IPS DF 4.7 (cell line): ENCODE data around the gene RNF151.
"Not testable (repeated sequence)": the region's sequence is repeated elsewhere in the genome, so short reads cannot be mapped to it uniquely, and the experiment has no call there.

Experiments
- DNase-seq: peaks from one replicate; pipeline ENCODE4 v3.0.0-alpha.2; 2013; ENCODE audit warnings: low spot score; ENCODE audit errors: extremely low read depth

RNF151 gene

GRCh38 chr16:1938910-1939309 lies 27.7 kb upstream of the RNF151 start:
- no peak for DNase-seq

DNA sequence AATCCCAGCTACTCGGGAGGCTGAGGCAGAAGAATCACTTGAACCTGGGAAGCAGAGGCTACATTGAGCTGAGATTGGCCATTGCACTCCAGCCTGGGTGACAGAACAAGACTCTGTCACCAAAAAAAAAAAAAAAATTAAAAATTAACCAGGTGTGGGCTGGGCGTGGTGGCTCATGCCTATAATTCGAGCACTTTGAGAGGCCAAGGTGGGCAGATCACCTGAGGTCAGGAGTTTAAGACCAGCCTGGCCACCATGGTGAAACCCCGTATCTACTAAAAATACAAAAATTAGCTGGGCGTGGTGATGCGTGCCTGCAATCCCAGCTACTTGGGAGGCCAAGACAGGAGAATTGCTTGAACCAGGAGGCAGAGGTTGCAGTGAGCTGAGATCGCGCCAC lies 26.8 kb upstream of the RNF151 start:
- not testable (repeated sequence) for DNase-seq

GRCh38 chr16:1940273-1941161 lies 26.1 kb upstream of the RNF151 start:
- no peak for DNase-seq

DNA sequence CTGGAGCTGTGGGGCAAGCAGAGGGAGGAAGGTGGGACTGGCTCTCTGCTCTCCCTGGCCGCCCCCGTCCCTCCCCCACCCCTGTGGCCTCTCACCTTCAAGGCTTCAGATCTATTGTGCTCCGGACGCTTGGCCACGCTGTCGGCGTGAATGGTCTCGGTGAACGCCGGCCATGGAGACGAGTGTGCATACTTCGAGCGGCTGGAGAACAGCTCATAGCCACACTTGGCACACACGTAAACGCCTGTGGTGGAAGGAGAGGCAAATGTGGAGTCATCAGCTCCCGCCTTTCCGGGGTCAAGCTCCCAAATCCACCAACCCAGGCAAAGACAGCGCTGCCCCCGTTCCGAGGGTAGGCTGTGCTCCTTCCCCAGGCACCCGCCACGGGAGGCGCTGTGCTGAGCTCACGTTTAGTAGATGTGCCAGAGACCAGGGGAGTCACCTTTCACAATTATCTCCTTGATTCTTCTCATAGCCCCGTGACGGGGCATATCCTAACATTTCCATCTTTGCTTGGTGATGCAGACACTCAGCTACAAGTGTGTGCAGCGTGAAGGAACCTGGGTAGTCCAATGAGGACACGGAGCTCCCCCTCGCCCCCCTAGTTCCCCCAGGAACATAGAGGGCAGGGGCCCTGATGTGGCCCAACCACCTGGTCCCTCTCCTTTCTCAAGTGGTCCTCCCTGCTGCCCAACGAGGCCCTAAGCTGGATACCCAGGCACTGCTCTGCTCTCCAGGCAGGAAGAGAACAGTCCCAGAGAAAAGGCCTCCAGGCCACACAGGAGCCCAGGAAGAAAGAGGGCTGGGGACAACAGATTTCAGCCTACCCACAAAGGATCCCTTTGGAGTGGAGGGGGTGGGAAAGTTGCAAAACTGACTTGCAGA lies 25.3 kb upstream of the RNF151 start:
- DNase-seq: no peak

GRCh38 chr16:1942047-1942809 lies 24.4 kb upstream of the RNF151 start:
- DNase-seq: no peak

DNA sequence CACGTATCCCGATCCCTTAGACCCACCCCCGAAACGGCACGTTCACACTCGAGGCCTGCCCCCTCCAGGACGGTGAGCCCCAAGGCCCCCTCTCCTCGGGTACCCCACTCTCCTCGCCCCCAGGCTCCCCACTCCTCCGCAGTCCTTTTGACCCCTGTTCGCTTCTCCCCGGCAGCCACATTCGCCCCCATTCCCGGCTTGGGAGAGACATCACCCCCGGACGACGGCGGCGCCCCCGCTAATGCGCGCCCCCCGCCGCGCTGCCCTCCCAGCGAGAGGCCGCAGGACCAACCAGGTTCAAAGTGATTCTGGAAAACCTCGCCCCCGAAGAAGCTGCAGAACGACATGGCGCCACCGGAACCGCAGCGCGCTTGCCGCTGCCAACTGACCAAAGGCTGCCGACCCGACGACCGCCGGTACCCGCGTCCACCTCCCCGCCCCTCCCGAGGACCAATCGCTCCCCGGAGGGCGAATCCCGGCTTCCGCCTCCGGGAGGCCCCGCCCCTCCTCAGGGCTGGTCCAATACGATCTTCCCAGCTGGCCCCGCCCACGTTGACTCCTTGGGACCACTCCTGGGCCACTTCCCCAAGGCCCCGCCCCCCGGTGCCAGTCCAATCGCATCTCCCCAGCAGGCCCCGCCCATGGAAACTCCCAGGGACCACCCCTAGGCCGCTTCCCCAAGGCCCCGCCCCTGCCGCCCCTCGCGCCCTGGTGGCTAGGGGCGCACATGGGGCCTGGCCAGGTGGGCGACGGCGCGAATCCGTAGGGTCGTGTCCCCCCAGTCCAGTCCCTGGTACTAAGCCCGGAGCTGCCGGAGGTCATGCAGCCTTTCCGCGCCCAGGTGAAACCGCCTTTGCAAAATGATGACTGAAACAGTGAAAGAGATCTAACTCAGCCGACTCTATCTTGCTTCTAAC lies 23.6 kb upstream of the RNF151 start, which contains the start of gene MSRB1:
Gene MSRB1 (minus strand): TSS at position 390 of the 917 bp plus-strand sequence. CDS start 43 bp downstream, at position 347.
- no peak for DNase-seq

DNA sequence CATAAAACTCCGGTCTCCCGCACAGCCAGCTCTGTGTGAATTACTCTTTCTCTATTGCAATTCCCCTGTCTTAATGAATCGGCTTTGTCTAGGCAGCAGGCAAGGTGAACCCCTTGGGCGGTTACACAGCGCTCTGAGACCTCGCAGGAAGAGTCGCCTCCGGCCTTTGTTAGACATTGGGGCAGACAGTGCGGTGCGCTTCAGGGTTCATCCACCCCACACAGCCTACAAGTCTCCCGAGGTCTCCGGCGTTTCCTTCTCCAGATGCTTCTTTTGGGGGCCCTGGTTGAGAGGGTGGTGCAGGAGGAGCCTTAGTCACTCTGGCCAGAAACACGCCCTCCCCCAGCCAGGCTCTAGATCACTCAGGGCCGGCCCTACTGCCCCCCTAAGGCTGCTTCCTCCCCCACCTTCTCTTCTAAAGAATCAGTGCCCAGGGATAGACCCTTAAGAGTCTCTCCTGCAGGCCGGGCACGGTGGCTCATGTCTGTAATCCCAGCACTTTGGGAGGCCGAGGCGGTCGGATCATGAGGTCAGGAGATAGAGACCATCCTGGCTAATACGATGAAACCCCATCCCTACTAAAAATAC lies 21.9 kb upstream of the RNF151 start:
- no peak for DNase-seq

- no peak for DNase-seq
Measured at GRCh38 chr16:1945559-1946391, 20.9 kb upstream of the RNF151 start.

GRCh38 chr16:1946495-1947368 lies 19.9 kb upstream of the RNF151 start:
- DNase-seq: no peak

DNA sequence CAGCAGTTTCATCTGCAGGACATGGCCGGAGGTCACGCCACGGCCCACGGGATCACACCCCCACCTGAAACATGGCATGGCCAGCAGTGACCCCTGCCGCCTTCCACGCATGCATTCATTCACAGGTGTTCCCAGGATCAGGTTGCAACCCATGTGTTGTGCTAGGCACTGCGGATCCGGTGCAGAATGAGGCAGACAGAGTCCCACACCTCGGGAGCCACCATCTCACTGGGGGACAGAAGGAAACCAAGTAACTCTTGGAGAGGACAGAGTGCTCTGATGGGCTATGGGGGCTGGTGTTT lies 19.3 kb upstream of the RNF151 start:
- no peak for DNase-seq

- DNase-seq: no peak
Measured at GRCh38 chr16:1949507-1949906, 17.1 kb upstream of the RNF151 start.

DNA sequence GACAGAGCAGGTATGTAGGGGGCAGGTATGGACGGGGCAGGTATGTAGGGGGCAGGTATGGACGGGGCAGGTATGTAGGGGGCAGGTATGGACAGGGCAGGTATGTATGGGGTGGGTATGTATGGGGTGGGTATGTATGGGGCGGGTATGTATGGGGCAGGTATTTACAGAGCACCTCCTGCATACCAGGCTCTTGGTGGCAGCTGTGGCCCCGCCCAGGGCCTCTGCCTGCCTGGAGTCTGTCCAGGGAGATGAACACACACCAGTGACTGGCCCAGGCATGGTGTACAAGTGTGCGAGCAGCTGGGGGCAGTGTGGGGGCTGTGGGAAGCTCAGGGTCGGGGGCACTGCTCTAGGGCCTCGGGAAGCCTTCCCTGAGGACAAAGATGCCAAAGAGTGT lies 16.6 kb upstream of the RNF151 start:
- DNase-seq: no peak

GRCh38 chr16:1950559-1950958 lies 16.1 kb upstream of the RNF151 start:
- no peak for DNase-seq

GRCh38 chr16:1953734-1954133 lies 12.9 kb upstream of the RNF151 start:
- no peak for DNase-seq

DNA sequence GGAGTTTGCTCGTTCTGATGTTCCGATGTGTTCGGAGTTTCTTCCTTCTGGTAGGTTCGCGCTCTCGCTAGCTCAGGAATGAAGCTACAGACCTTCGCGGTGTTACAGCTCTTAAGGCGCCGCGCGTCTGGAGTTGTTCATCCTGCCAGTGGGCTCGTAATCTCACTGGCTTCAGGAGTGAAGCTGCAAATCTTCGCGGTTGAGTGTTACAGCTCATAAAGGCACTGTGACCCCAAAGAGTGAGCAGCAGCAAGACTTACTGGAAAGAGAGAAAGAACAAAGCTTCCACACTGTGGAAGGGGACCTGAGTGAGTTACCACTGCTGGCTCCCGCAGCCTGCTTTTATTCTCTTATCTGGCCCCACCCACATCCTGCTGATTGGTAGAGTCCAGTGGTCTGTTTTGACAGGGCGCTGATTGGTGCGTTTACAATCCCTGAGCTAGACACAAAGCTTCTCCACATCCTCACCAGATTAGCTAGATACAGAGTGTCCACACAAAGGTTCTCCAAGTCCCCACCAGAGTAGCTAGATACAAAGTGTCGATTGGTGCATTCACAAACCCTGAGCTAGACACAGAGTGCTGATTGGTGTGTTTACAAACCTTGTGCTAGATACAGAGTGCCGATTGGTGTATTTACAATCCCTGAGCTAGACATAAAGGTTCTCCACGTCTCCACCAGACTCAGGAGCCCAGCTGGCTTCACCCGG lies 9.1 kb upstream of the RNF151 start:
- DNase-seq: not testable (repeated sequence)

DNA sequence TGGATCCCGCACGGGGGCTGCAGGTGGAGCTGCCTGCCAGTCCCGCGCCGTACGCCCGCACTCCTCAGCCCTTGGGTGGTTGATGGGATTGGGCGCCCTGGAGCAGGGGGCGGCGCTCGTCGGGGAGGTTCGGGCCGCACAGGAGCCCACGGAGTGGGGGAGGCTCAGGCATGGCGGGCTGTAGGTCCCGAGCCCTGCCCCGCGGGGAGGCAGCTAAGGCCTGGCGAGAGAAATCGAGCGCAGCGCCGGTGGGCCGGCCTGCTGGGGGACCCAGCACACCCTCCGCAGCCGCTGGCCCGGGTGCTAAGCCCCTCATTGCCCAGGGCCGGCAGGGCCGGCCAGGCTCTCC lies 8.5 kb upstream of the RNF151 start:
- not testable (repeated sequence) for DNase-seq

GRCh38 chr16:1958715-1959268 lies 7.9 kb upstream of the RNF151 start:
- DNase-seq: no peak
